HL-60 (cell line): ENCODE data around the gene SGTB.

Experiments
- DNase-seq, 2 experiments: peaks; one replicate each; pipeline ENCODE4 v3.0.0-alpha.2; 2010 to 2020; ENCODE audit warnings: low read depth in 1 of 2, low spot score in 1 of 2
- H3K27ac ChIP-seq: fragments of 250-450 bp; sonication (Bioruptor Pico); replicated peaks from 2 replicates; pipeline ENCODE4 v1.5.1; 2020; ENCODE audit warnings: mild to moderate bottlenecking, moderate library complexity
- H3K27me3 ChIP-seq: fragments of 250-450 bp; sonication (Bioruptor Pico); 2 replicates; pipeline ENCODE4 v1.5.1; 2021; ENCODE audit warnings: mild to moderate bottlenecking, moderate library complexity; ENCODE audit not compliant: insufficient read depth, poor library complexity, severe bottlenecking
- H3K4me3 ChIP-seq: replicated peaks from 2 replicates; pipeline ENCODE4 v1.5.1; 2011; ENCODE audit warnings: mild to moderate bottlenecking, control low read depth, low read length; ENCODE audit not compliant: insufficient read depth
- GABPA ChIP-seq: IDR thresholded peaks from 2 replicates; pipeline ENCODE4 v1.6.1; 2012; ENCODE audit warnings: low read depth
- POLR2AphosphoS5 ChIP-seq: IDR thresholded peaks from 2 replicates; pipeline ENCODE4 v1.6.1; 2012; ENCODE audit warnings: low read depth
- SPI1 ChIP-seq: IDR thresholded peaks from 2 replicates; pipeline ENCODE4 v1.6.1; 2012; ENCODE audit warnings: low read depth, mild to moderate bottlenecking, borderline replicate concordance
- TF ChIP-seq, protein P1 (sequence below): IDR thresholded peaks from 2 replicates; pipeline ENCODE4 v1.6.1; 2012; ENCODE audit warnings: low read depth; ENCODE audit not compliant: insufficient replicate concordance
- TF ChIP-seq, protein P2 (sequence below): IDR thresholded peaks from one replicate; pipeline ENCODE4 v1.5.1; 2011; ENCODE audit warnings: low read length, control low read depth, inconsistent platforms; ENCODE audit not compliant: insufficient read depth

SGTB gene

DNA sequence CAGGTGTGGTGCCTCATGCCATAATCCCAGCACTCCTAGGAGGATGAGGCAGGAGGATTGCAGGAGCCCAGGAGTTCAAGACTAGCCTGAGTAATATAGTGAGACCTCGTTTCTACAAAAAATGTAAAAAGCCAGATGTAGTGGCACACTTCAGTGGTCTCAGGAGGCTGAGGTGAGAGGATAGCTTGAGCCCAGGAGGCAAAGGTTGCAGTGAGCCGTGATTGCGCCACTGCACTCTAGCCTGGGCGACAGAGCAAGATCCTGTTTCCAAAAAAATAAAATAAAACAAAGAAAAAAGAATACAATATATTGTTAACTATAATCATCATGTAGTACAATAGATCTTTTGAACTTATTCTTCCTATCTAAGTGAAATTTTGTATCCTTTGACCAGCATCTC is 16.4 kb upstream of the SGTB start:
- Histone ChIP-seq H3K27me3 (no peaks in the 10 kb centered on the region), H3K27ac (no peak overlapping the region), H3K4me3 (no peak overlapping the region)
- TF ChIP-seq, protein P1, sequence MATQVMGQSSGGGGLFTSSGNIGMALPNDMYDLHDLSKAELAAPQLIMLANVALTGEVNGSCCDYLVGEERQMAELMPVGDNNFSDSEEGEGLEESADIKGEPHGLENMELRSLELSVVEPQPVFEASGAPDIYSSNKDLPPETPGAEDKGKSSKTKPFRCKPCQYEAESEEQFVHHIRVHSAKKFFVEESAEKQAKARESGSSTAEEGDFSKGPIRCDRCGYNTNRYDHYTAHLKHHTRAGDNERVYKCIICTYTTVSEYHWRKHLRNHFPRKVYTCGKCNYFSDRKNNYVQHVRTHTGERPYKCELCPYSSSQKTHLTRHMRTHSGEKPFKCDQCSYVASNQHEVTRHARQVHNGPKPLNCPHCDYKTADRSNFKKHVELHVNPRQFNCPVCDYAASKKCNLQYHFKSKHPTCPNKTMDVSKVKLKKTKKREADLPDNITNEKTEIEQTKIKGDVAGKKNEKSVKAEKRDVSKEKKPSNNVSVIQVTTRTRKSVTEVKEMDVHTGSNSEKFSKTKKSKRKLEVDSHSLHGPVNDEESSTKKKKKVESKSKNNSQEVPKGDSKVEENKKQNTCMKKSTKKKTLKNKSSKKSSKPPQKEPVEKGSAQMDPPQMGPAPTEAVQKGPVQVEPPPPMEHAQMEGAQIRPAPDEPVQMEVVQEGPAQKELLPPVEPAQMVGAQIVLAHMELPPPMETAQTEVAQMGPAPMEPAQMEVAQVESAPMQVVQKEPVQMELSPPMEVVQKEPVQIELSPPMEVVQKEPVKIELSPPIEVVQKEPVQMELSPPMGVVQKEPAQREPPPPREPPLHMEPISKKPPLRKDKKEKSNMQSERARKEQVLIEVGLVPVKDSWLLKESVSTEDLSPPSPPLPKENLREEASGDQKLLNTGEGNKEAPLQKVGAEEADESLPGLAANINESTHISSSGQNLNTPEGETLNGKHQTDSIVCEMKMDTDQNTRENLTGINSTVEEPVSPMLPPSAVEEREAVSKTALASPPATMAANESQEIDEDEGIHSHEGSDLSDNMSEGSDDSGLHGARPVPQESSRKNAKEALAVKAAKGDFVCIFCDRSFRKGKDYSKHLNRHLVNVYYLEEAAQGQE: no peak
- DNase-seq: no peak

- H3K27ac ChIP-seq: no peak overlapping the region
- DNase-seq: no peak
- no peak overlapping the region for H3K4me3 ChIP-seq
- no peaks in the 10 kb centered on the region for H3K27me3 ChIP-seq
- no peak for TF ChIP-seq POLR2AphosphoS5
- TF ChIP-seq, protein P1: no peak
- TF ChIP-seq SPI1: no peak
- TF ChIP-seq, protein P2, sequence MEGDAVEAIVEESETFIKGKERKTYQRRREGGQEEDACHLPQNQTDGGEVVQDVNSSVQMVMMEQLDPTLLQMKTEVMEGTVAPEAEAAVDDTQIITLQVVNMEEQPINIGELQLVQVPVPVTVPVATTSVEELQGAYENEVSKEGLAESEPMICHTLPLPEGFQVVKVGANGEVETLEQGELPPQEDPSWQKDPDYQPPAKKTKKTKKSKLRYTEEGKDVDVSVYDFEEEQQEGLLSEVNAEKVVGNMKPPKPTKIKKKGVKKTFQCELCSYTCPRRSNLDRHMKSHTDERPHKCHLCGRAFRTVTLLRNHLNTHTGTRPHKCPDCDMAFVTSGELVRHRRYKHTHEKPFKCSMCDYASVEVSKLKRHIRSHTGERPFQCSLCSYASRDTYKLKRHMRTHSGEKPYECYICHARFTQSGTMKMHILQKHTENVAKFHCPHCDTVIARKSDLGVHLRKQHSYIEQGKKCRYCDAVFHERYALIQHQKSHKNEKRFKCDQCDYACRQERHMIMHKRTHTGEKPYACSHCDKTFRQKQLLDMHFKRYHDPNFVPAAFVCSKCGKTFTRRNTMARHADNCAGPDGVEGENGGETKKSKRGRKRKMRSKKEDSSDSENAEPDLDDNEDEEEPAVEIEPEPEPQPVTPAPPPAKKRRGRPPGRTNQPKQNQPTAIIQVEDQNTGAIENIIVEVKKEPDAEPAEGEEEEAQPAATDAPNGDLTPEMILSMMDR: no peak
- no peak for TF ChIP-seq GABPA
Measured at GRCh38 chr5:65737842-65738241, 15.9 kb upstream of the SGTB start.

DNA sequence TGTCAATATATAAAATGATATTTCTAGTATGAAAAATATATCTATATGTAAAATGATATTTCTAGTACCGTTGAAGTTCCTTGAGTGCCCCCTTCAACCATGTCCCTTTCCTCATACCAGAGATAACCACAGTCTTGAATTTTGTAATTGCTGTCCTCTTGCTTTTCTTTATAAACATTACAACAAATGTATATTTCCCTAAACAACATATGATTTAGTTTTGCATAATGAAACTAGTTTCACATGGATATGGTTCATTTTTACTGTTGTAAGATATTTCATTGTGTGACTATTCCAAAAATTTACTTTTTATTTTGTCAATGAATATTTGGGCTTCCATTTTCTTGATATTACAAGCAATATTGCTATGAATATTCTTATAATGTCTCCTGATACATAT is 14.1 kb upstream of the SGTB start:
- Histone ChIP-seq H3K4me3 (no peak overlapping the region), H3K27me3 (no peaks in the 10 kb centered on the region), H3K27ac (no peak overlapping the region)
- no peak for DNase-seq
- TF ChIP-seq, protein P2: no peak
- no peak for TF ChIP-seq GABPA
- no peak for TF ChIP-seq SPI1
- TF ChIP-seq, protein P1: no peak
- TF ChIP-seq POLR2AphosphoS5: no peak

DNA sequence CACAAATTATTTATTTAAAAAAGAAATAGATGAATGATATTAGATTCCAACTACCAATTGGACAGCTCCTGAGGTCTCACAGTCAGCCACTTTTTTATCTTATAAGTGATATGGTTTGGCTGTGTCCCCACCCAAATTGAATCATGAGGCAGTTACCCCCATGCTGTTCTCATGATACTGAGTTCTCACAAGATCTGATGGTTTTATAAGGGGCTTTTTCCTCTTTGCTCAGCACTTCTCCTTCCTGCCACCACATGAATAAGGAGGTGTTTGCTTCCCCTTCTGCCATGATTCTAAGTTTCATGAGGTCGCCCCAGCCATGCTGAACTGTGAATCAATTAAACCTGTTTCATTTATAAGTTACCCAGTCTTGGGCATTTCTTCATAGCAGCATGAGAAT is 13.0 kb upstream of the SGTB start:
- DNase-seq: no peak

More for the DNA sequence above, 13.0 kb upstream of the SGTB start:
- TF ChIP-seq, protein P2: no peak
- TF ChIP-seq GABPA: no peak
- TF ChIP-seq POLR2AphosphoS5: no peak
- TF ChIP-seq, protein P1: no peak
- no peak for TF ChIP-seq SPI1
- no peak overlapping the region for H3K27ac ChIP-seq
- H3K4me3 ChIP-seq: no peak overlapping the region
- no peaks in the 10 kb centered on the region for H3K27me3 ChIP-seq
